ENCODE data around the gene TAX1BP3. TPM values are rescaled to one million over a fixed set of nuclear protein-coding genes. Genes with fewer than 3 reads are reported as not detected.
"Not testable (repeated sequence)": the region's sequence is repeated elsewhere in the genome, so short reads cannot be mapped to it uniquely, and the experiment has no call there.

The TAX1BP3 gene
- total RNA-seq, 1 donor from 2014 or later: 242 TPM

DNA sequence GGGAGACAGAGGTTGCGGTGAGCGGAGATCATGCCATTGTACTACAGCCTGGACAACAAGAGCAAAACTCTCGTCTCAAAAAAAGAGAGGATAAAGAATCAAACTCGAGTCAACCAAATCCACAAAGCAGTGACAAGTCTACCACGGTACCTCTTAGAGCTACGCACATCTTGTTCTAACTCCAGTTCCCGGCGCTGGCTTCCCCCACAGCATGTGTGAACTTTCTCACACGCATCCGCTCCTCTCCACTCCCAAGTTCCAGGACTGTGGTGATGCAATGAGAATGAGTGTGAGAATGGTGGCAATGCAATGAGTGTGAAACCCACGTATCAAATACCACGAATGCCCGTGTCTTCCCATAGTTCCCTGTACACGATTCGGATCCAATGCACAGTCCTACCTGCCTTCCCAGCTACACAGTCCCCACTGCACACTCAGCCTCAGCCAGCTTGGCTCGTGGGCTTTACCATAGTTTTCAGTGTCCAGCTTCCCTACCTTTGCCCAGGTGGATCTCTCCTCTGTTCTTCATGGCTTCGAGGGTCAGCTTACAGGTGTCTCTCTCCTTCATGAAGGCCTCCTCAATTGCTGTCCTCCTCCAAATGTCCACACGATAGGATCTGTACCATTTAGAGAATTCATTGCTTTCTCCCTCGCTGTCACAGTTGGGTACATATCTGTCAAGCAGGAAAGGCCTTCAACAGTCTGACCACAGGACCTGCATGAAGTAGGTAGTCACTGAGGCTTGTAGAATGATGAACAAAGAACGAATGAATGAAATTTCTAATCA, 36.7 kb upstream of the TAX1BP3 start:
- Mint-ChIP-seq H3K4me1 (ENCODE audit: low read depth) (no peaks in the 10 kb centered on the region), H3K27me3 (ENCODE audit: low read depth) (no peaks in the 10 kb centered on the region), H3K36me3 (ENCODE audit: low read depth) (peaks cover 3% of the 10 kb centered on the region), H3K4me3 (ENCODE audit: unreplicated experiment) (no peak overlapping the region), H3K9me3 (ENCODE audit: low read depth) (no peaks in the 10 kb centered on the region), H3K27ac (ENCODE audit: unreplicated experiment) (no peak overlapping the region)
- TF ChIP-seq, protein P1, sequence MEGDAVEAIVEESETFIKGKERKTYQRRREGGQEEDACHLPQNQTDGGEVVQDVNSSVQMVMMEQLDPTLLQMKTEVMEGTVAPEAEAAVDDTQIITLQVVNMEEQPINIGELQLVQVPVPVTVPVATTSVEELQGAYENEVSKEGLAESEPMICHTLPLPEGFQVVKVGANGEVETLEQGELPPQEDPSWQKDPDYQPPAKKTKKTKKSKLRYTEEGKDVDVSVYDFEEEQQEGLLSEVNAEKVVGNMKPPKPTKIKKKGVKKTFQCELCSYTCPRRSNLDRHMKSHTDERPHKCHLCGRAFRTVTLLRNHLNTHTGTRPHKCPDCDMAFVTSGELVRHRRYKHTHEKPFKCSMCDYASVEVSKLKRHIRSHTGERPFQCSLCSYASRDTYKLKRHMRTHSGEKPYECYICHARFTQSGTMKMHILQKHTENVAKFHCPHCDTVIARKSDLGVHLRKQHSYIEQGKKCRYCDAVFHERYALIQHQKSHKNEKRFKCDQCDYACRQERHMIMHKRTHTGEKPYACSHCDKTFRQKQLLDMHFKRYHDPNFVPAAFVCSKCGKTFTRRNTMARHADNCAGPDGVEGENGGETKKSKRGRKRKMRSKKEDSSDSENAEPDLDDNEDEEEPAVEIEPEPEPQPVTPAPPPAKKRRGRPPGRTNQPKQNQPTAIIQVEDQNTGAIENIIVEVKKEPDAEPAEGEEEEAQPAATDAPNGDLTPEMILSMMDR (IDR thresholded peaks at IDR 0.05): no peak
- DNase-seq (ENCODE audit: low spot score): no peak

DNA sequence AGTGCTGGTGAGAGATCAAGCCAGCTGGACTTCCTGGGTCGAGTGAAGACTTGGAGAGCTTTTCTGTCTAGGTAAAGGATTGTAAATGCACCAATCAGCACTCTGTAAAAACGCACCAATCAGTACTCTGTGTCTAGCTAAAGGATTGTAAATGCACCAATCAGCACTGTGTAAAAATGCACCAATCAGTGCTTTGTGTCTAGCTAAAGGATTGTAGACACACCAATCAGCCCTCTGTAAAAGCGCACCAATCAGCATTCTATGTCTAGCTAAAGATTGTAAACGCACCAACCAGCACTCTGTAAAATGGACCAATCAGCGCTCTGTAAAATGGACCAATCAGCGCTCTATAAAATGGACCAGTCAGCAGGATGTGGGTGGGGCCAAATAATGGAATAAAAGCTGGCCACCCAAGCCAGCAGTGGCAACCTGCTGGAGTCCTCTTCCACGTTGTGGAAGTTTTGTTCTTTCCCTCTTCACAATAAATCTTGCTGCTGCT, 33.7 kb upstream of the TAX1BP3 start:
- not testable (repeated sequence) for H3K9me3 Mint-ChIP-seq (ENCODE audit: low read depth); H3K27me3 Mint-ChIP-seq (ENCODE audit: low read depth)

GRCh38 chr17:3699951-3700350, 31.6 kb upstream of the TAX1BP3 start:
- TF ChIP-seq, protein P1 (IDR thresholded peaks at IDR 0.05): no peak
- H3K27ac Mint-ChIP-seq (ENCODE audit: unreplicated experiment): no peak overlapping the region
- H3K27me3 Mint-ChIP-seq (ENCODE audit: low read depth): peaks cover 4% of the 10 kb centered on the region
- H3K9me3 Mint-ChIP-seq (ENCODE audit: low read depth): peaks cover 10% of the 10 kb centered on the region
- peaks cover 4% of the 10 kb centered on the region for H3K4me1 Mint-ChIP-seq (ENCODE audit: low read depth)
- H3K4me3 Mint-ChIP-seq (ENCODE audit: unreplicated experiment): no peak overlapping the region
- no peak for DNase-seq (ENCODE audit: low spot score)
- H3K36me3 Mint-ChIP-seq (ENCODE audit: low read depth): peaks cover 3% of the 10 kb centered on the region

More for the DNA sequence above, 33.7 kb upstream of the TAX1BP3 start:
- H3K27ac Mint-ChIP-seq (ENCODE audit: unreplicated experiment); DNase-seq (ENCODE audit: low spot score); H3K36me3 Mint-ChIP-seq (ENCODE audit: low read depth); H3K4me3 Mint-ChIP-seq (ENCODE audit: unreplicated experiment); H3K4me1 Mint-ChIP-seq (ENCODE audit: low read depth): not testable (repeated sequence)

GRCh38 chr17:3698139-3698538, 29.8 kb upstream of the TAX1BP3 start:
- Mint-ChIP-seq H3K9me3 (ENCODE audit: low read depth) (peaks cover 10% of the 10 kb centered on the region), H3K4me3 (ENCODE audit: unreplicated experiment) (no peak overlapping the region), H3K27ac (ENCODE audit: unreplicated experiment) (no peak overlapping the region), H3K4me1 (ENCODE audit: low read depth) (peaks cover 4% of the 10 kb centered on the region), H3K36me3 (ENCODE audit: low read depth) (peaks cover 3% of the 10 kb centered on the region), H3K27me3 (ENCODE audit: low read depth) (peaks cover 8% of the 10 kb centered on the region)
- no peak for DNase-seq (ENCODE audit: low spot score)
- TF ChIP-seq, protein P1 (IDR thresholded peaks at IDR 0.05): no peak

GRCh38 chr17:3697103-3697476, 28.7 kb upstream of the TAX1BP3 start:
- Mint-ChIP-seq H3K36me3 (ENCODE audit: low read depth) (no peaks in the 10 kb centered on the region), H3K4me1 (ENCODE audit: low read depth) (peaks cover 4% of the 10 kb centered on the region), H3K27me3 (ENCODE audit: low read depth) (peaks cover 8% of the 10 kb centered on the region), H3K9me3 (ENCODE audit: low read depth) (peaks cover 10% of the 10 kb centered on the region), H3K4me3 (ENCODE audit: unreplicated experiment) (no peak overlapping the region), H3K27ac (ENCODE audit: unreplicated experiment) (no peak overlapping the region)
- DNase-seq (ENCODE audit: low spot score): no peak
- TF ChIP-seq, protein P1 (IDR thresholded peaks at IDR 0.05): no peak

Data from chondrocyte (in vitro differentiated cells).